DOHH2 (cell line): ENCODE measurements around the gene HAUS3.

Experiments
- CTCF ChIP-seq: fragments of 200-600 bp; sonication (generic); IDR thresholded peaks from one replicate; pipeline ENCODE4 v1.5.1; 2014; ENCODE audit warnings: antibody characterized with exemption, mild to moderate bottlenecking, low read depth, low read length; ENCODE audit not compliant: poor library complexity, severe bottlenecking
- EZH2phosphoT487 ChIP-seq: fragments of 200-600 bp; sonication (generic); IDR thresholded peaks from 2 replicates; pipeline ENCODE4 v1.6.1; 2017; ENCODE audit warnings: borderline replicate concordance, mild to moderate bottlenecking, antibody characterized with exemption, low read length, moderate library complexity, mixed read lengths

GRCh38 chr4:2288051-2288541 lies 46.2 kb upstream of the HAUS3 start:
- no peak for TF ChIP-seq CTCF
- TF ChIP-seq EZH2phosphoT487 = no peak
